ENCODE measurements around the gene SLC24A1.

SLC24A1 gene

GRCh38 chr15:65619626-65620290 lies 2.0 kb upstream of the SLC24A1 start:
- DNase-seq (ENCODE audit: extremely low read depth, low read depth), result no peak
- no peak for TF ChIP-seq CTCF (IDR thresholded peaks at IDR 0.05; ENCODE audit: low read depth, low read length)

GRCh38 chr15:65620833-65621232 lies 905 bp upstream of the SLC24A1 start:
- TF ChIP-seq CTCF (IDR thresholded peaks at IDR 0.05; ENCODE audit: low read depth, low read length), result no peak
- no peak for DNase-seq (ENCODE audit: extremely low read depth, low read depth)

- no peak for DNase-seq (ENCODE audit: extremely low read depth, low read depth)
- TF ChIP-seq CTCF (IDR thresholded peaks at IDR 0.05; ENCODE audit: low read depth, low read length), result no peak
These were observed 1.4 kb downstream of the SLC24A1 start for GRCh38 chr15:65623103-65623502.

- no peak for TF ChIP-seq CTCF (IDR thresholded peaks at IDR 0.05; ENCODE audit: low read depth, low read length)
These were observed 5.1 kb downstream of the SLC24A1 start for GRCh38 chr15:65626856-65627255.

GRCh38 chr15:65629548-65629947 lies 7.8 kb downstream of the SLC24A1 start:
- DNase-seq (ENCODE audit: extremely low read depth, low read depth), result no peak
- no peak for TF ChIP-seq CTCF (IDR thresholded peaks at IDR 0.05; ENCODE audit: low read depth, low read length)

More at GRCh38 chr15:65626856-65627255, 5.1 kb downstream of the SLC24A1 start:
- DNase-seq (ENCODE audit: extremely low read depth, low read depth), result no peak

- no peak for TF ChIP-seq CTCF (IDR thresholded peaks at IDR 0.05; ENCODE audit: low read depth, low read length)
- DNase-seq (ENCODE audit: extremely low read depth, low read depth), result no peak
These were observed 9.0 kb downstream of the SLC24A1 start for GRCh38 chr15:65630760-65631159.

GRCh38 chr15:65631503-65631902 lies 9.8 kb downstream of the SLC24A1 start:
- no peak for TF ChIP-seq CTCF (IDR thresholded peaks at IDR 0.05; ENCODE audit: low read depth, low read length)
- DNase-seq (ENCODE audit: extremely low read depth, low read depth), result no peak

Measured in AG09319 (cell line).